Measurements from ENCODE around the gene MYRIP. TPM values are rescaled to one million over a fixed set of nuclear protein-coding genes. Genes with fewer than 3 reads are reported as not detected.

The MYRIP gene
- total and polyA plus RNA-seq, 3 donors from 2014 or later, result 2.4 to 5.8 (median 4.8) TPM

- 86 to 89% methylated on average over 5 of the region's 5 CpGs for WGBS, 2 donors
- no peaks in the 10 kb centered on the region for H3K4me1 ChIP-seq
- intact Hi-C loops (cut with DNase I; ENCODE audit: low total_unique reads), result no loop called here
Measured at GRCh38 chr3:40226636-40227035, 417.2 kb downstream of the MYRIP start.

GRCh38 chr3:40228792-40229350, 419.5 kb downstream of the MYRIP start:
- TF ChIP-seq CTCF (IDR thresholded peaks at IDR 0.05), result no peak
- TF ChIP-seq POLR2A (IDR thresholded peaks at IDR 0.05), result no peak
- Histone ChIP-seq H3K27ac (no peak overlapping the region), H3K9me3 (no peaks in the 10 kb centered on the region), H3K4me3 (no peak overlapping the region), H3K4me1 (no peaks in the 10 kb centered on the region), H3K36me3 (ENCODE audit: low read depth, missing control alignments) (no peaks in the 10 kb centered on the region), H3K27me3 (no peaks in the 10 kb centered on the region)
- intact Hi-C loops (cut with DNase I; ENCODE audit: low total_unique reads), result no loop called here
- no peak for DNase-seq
- WGBS, 2 donors, result 81 to 87% methylated on average over 5 of the region's 5 CpGs

More at GRCh38 chr3:40226636-40227035, 417.2 kb downstream of the MYRIP start:
- no peak overlapping the region for H3K4me3 ChIP-seq
- no peaks in the 10 kb centered on the region for H3K36me3 ChIP-seq (ENCODE audit: low read depth, missing control alignments)
- no peak for DNase-seq
- no peaks in the 10 kb centered on the region for H3K9me3 ChIP-seq
- no peaks in the 10 kb centered on the region for H3K27me3 ChIP-seq
- TF ChIP-seq POLR2A (IDR thresholded peaks at IDR 0.05), result no peak
- TF ChIP-seq CTCF (IDR thresholded peaks at IDR 0.05), result no peak
- no peak overlapping the region for H3K27ac ChIP-seq

- intact Hi-C loops (cut with DNase I; ENCODE audit: low total_unique reads), result no loop called here
- no peaks in the 10 kb centered on the region for H3K9me3 ChIP-seq
- WGBS, 2 donors, result 83 to 86% methylated on average over 6 of the region's 6 CpGs
- H3K27me3 ChIP-seq, result no peaks in the 10 kb centered on the region
- no peaks in the 10 kb centered on the region for H3K4me1 ChIP-seq
- H3K36me3 ChIP-seq (ENCODE audit: low read depth, missing control alignments), result no peaks in the 10 kb centered on the region
- no peak for TF ChIP-seq POLR2A (IDR thresholded peaks at IDR 0.05)
- TF ChIP-seq CTCF (IDR thresholded peaks at IDR 0.05), result no peak
- no peak overlapping the region for H3K27ac ChIP-seq
- H3K4me3 ChIP-seq, result no peak overlapping the region
- no peak for DNase-seq
Measured at GRCh38 chr3:40229386-40229785, 420.0 kb downstream of the MYRIP start.

- H3K27me3 ChIP-seq, result no peaks in the 10 kb centered on the region
- H3K4me3 ChIP-seq, result no peak overlapping the region
- no peaks in the 10 kb centered on the region for H3K36me3 ChIP-seq (ENCODE audit: low read depth, missing control alignments)
- no peak overlapping the region for H3K27ac ChIP-seq
- H3K4me1 ChIP-seq, result no peaks in the 10 kb centered on the region
- intact Hi-C loops (cut with DNase I; ENCODE audit: low total_unique reads), result no loop called here
- H3K9me3 ChIP-seq, result no peaks in the 10 kb centered on the region
- WGBS, 2 donors, result 60 to 77% methylated on average over 1 of the region's 1 CpG
- DNase-seq, result no peak
- TF ChIP-seq CTCF (IDR thresholded peaks at IDR 0.05) (no peak), POLR2A (IDR thresholded peaks at IDR 0.05) (no peak)
Measured at GRCh38 chr3:40229963-40230362, 420.6 kb downstream of the MYRIP start.

GRCh38 chr3:40230382-40230781, 421.0 kb downstream of the MYRIP start:
- Histone ChIP-seq H3K36me3 (ENCODE audit: low read depth, missing control alignments) (no peaks in the 10 kb centered on the region), H3K9me3 (no peaks in the 10 kb centered on the region), H3K27me3 (no peaks in the 10 kb centered on the region), H3K4me3 (no peak overlapping the region), H3K4me1 (no peaks in the 10 kb centered on the region), H3K27ac (no peak overlapping the region)
- intact Hi-C loops (cut with DNase I; ENCODE audit: low total_unique reads), result no loop called here
- TF ChIP-seq POLR2A (IDR thresholded peaks at IDR 0.05) (no peak), CTCF (IDR thresholded peaks at IDR 0.05) (no peak)
- DNase-seq, result no peak

All from testis (tissue), 3 donors.